Vagina (tissue), 2 donors: Measurements from ENCODE around the gene LHFPL2. TPM values are rescaled to one million over a fixed set of nuclear protein-coding genes. Genes with fewer than 3 reads are reported as not detected.

ENCODE experiments used
- DNase-seq, 2 donors: peaks; one replicate each; pipeline ENCODE4 v3.0.0-alpha.2; 2017; ENCODE audit errors: extremely low spot score in 2 of 2
- H3K27ac ChIP-seq: fragments of 200-600 bp; sonication (generic); one replicate; pipeline ENCODE4 v1.5.1; 2019
- H3K27me3 ChIP-seq: fragments of 200-600 bp; sonication (generic); one replicate; pipeline ENCODE4 v1.5.1; 2019
- H3K36me3 ChIP-seq, 2 donors: fragments of 200-600 bp; sonication (generic); one replicate each; pipeline ENCODE4 v1.5.1; 2017 to 2019
- H3K4me1 ChIP-seq: fragments of 200-600 bp; sonication (generic); one replicate; pipeline ENCODE4 v1.5.1; 2019
- H3K4me3 ChIP-seq, 2 donors: fragments of 200-600 bp; sonication (generic); 1 replicate in 1 of 2; 2 replicates in 1 of 2; pipeline ENCODE4 v1.5.1; 2016 to 2019
- H3K9me3 ChIP-seq: fragments of 200-600 bp; sonication (generic); one replicate; pipeline ENCODE4 v1.5.1; 2019
- CTCF ChIP-seq, 3 experiments: fragments of 450-650 bp in 2 of 3; fragments of 200-600 bp in 1 of 3; sonication (generic) in 1 of 3; IDR thresholded peaks; one replicate each; pipeline ENCODE4 v1.5.1; 2017 to 2019; ENCODE audit warnings: antibody characterized with exemption in 3 of 3, mild to moderate bottlenecking in 2 of 3, moderate library complexity in 2 of 3
- POLR2A ChIP-seq, 2 donors: fragments of 450-650 bp; IDR thresholded peaks; one replicate each; pipeline ENCODE4 v1.6.1; 2017; ENCODE audit warnings: antibody characterized with exemption in 2 of 2, mild to moderate bottlenecking in 2 of 2, moderate library complexity in 2 of 2
- POLR2AphosphoS5 ChIP-seq, 2 donors: sonication (generic); formaldehyde crosslinking; IDR thresholded peaks; one replicate each; pipeline ENCODE4 v1.9.0; 2017; ENCODE audit warnings: antibody characterized with exemption in 2 of 2, mild to moderate bottlenecking in 2 of 2, low read depth in 1 of 2; ENCODE audit not compliant: insufficient read depth in 1 of 2
- intact Hi-C: fragments of 100-400 bp; cut with DNase I; formaldehyde crosslinking; loops from one replicate; pipeline ENCODE4 v1.15.1; 2023
- total RNA-seq: library from RNA; depleted of rRNA; stranded (reverse); fragments of >200 nt; gene quantifications from one replicate; pipeline ENCODE4 v1.2.3, GENCODE V29; 2016

The LHFPL2 gene
- total RNA-seq, 1 donor from 2014 or later: 24.8 TPM

GRCh38 chr5:78527054-78527859 is 121.3 kb downstream of the LHFPL2 start:
- no peak for TF ChIP-seq POLR2A (IDR thresholded peaks at IDR 0.05)
- peak in 1 of 2 donors; percentile 87 for TF ChIP-seq POLR2AphosphoS5 (IDR thresholded peaks at IDR 0.05; ENCODE audit: insufficient read depth in 1 of 2, low read depth in 1 of 2)
- TF ChIP-seq CTCF (IDR thresholded peaks at IDR 0.05): no peak
- no peaks in the 10 kb centered on the region for H3K9me3 ChIP-seq
- no peak overlapping the region for H3K4me3 ChIP-seq
- no peaks in the 10 kb centered on the region for H3K27me3 ChIP-seq
- peak overlapping the region; percentile 64 for H3K27ac ChIP-seq
- no peak for DNase-seq
- no peaks in the 10 kb centered on the region for H3K36me3 ChIP-seq
- H3K4me1 ChIP-seq: peaks cover 32% of the 10 kb centered on the region
- intact Hi-C loops: no loop called here

- no peak for DNase-seq
- H3K36me3 ChIP-seq: no peaks in the 10 kb centered on the region
- peak overlapping the region; percentile 64 for H3K27ac ChIP-seq
- no peak for TF ChIP-seq POLR2A (IDR thresholded peaks at IDR 0.05)
- TF ChIP-seq POLR2AphosphoS5 (IDR thresholded peaks at IDR 0.05; ENCODE audit: insufficient read depth in 1 of 2, low read depth in 1 of 2): no peak
- no peak for TF ChIP-seq CTCF (IDR thresholded peaks at IDR 0.05)
- no peaks in the 10 kb centered on the region for H3K9me3 ChIP-seq
- intact Hi-C loops: no loop called here
- H3K4me1 ChIP-seq: peaks cover 32% of the 10 kb centered on the region
- H3K27me3 ChIP-seq: no peaks in the 10 kb centered on the region
- no peak overlapping the region for H3K4me3 ChIP-seq
Measured at GRCh38 chr5:78526049-78526525, 122.5 kb downstream of the LHFPL2 start.

DNA sequence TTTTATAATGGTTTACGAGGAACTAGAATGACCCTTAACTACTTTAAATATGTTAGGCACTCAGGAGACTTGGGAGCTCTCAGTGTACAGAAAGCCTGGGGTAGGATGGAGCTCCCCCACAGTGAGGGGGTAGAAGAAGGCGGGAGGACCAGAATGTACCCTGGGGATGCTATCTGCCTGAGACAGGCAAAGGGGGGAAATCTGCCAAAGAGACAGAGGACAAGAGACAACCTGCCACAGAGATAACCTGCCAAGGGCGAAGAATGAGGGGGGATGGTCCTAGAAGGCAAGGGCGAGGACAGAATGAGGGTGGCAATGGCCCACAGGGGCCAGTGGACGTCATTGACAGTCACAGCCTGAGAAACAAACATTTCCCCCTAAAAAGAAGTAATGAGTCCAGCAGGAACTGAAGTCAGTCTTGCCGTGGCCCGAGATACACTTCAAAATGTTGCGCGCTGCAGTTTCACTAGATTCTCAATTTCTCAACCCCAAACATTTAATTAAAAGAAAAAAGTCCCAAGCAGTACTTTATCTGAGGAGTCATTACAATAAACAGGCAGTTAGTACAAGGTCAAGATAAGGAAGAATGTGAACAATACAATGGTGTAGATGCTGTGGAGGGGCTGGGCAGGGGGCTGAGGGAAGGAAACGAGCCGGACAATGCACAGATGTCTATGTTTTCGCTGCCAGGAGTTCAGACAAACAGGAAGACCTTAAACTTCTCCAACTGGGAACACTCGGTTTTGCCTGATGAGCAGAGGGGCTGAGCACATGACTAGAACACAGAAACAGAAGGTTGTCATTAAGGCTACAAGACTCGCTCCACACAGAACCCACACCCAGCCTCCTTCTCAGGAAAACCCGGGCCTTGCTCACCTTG is 125.0 kb downstream of the LHFPL2 start:
- no peaks in the 10 kb centered on the region for H3K36me3 ChIP-seq
- H3K27ac ChIP-seq: peak overlapping the region; percentile 0
- no peaks in the 10 kb centered on the region for H3K27me3 ChIP-seq
- peaks cover 44% of the 10 kb centered on the region for H3K4me1 ChIP-seq
- H3K4me3 ChIP-seq: no peak overlapping the region
- no peak for TF ChIP-seq POLR2AphosphoS5 (IDR thresholded peaks at IDR 0.05; ENCODE audit: insufficient read depth in 1 of 2, low read depth in 1 of 2)
- TF ChIP-seq CTCF (IDR thresholded peaks at IDR 0.05): no peak
- DNase-seq: no peak
- intact Hi-C loops: no loop called here
- no peaks in the 10 kb centered on the region for H3K9me3 ChIP-seq

GRCh38 chr5:78522476-78523260 is 125.9 kb downstream of the LHFPL2 start:
- Histone ChIP-seq H3K27me3 (no peaks in the 10 kb centered on the region), H3K4me1 (peaks cover 38% of the 10 kb centered on the region), H3K27ac (no peak overlapping the region), H3K36me3 (no peaks in the 10 kb centered on the region), H3K9me3 (no peaks in the 10 kb centered on the region), H3K4me3 (no peak overlapping the region)
- TF ChIP-seq CTCF (IDR thresholded peaks at IDR 0.05) (no peak), POLR2AphosphoS5 (IDR thresholded peaks at IDR 0.05; ENCODE audit: insufficient read depth in 1 of 2, low read depth in 1 of 2) (no peak), POLR2A (IDR thresholded peaks at IDR 0.05) (no peak)
- intact Hi-C loops: no loop called here
- DNase-seq: no peak
